ENCODE data around the gene SLC44A4.
A peak's percentile ranks its signal among the peaks of the same experiment; 100 is the strongest.

SLC44A4 gene

GRCh38 chr6:31898383-31899011 lies 19.7 kb upstream of the SLC44A4 start:
- H3K9me3 ChIP-seq (ENCODE audit: low read length), result no peaks in the 10 kb centered on the region
- H3K27me3 ChIP-seq (ENCODE audit: insufficient read depth, low read length), result no peaks in the 10 kb centered on the region
- peaks cover 31% of the 10 kb centered on the region for H3K36me3 ChIP-seq (ENCODE audit: insufficient read depth, low read length)
- H3K4me1 ChIP-seq (ENCODE audit: insufficient read depth, low read length), result peaks cover 38% of the 10 kb centered on the region
- peak overlapping the region; percentile 95 for H3K4me3 ChIP-seq (ENCODE audit: low read length)
- H2AFZ ChIP-seq (ENCODE audit: low read depth, low read length), result no peak overlapping the region

GRCh38 chr6:31897612-31898382 lies 19.0 kb upstream of the SLC44A4 start, which contains the start of gene EHMT2:
TSS of gene EHMT2 (minus strand) at chr6:31897698. CDS start at chr6:31897677, 21 bp downstream.
- Histone ChIP-seq H3K36me3 (ENCODE audit: insufficient read depth, low read length) (peaks cover 38% of the 10 kb centered on the region), H2AFZ (ENCODE audit: low read depth, low read length) (peak within 1 kb of the TSS; percentile 36), H3K9me3 (ENCODE audit: low read length) (no peaks in the 10 kb centered on the region), H3K4me3 (ENCODE audit: low read length) (peak within 1 kb of the TSS; percentile 95), H3K4me1 (ENCODE audit: insufficient read depth, low read length) (peaks cover 37% of the 10 kb centered on the region), H3K27me3 (ENCODE audit: insufficient read depth, low read length) (no peaks in the 10 kb centered on the region)

- Histone ChIP-seq H3K4me3 (ENCODE audit: low read length) (peak overlapping the region; percentile 95), H2AFZ (ENCODE audit: low read depth, low read length) (no peak overlapping the region), H3K9me3 (ENCODE audit: low read length) (no peaks in the 10 kb centered on the region), H3K36me3 (ENCODE audit: insufficient read depth, low read length) (peaks cover 46% of the 10 kb centered on the region), H3K27me3 (ENCODE audit: insufficient read depth, low read length) (no peaks in the 10 kb centered on the region), H3K4me1 (ENCODE audit: insufficient read depth, low read length) (peaks cover 31% of the 10 kb centered on the region)
Observed at GRCh38 chr6:31896856-31897611, 18.2 kb upstream of the SLC44A4 start.

- Histone ChIP-seq H3K27me3 (ENCODE audit: insufficient read depth, low read length) (no peaks in the 10 kb centered on the region), H3K9me3 (ENCODE audit: low read length) (no peaks in the 10 kb centered on the region), H3K4me3 (ENCODE audit: low read length) (peak overlapping the region; percentile 95), H3K36me3 (ENCODE audit: insufficient read depth, low read length) (peaks cover 51% of the 10 kb centered on the region), H3K4me1 (ENCODE audit: insufficient read depth, low read length) (peaks cover 31% of the 10 kb centered on the region), H2AFZ (ENCODE audit: low read depth, low read length) (no peak overlapping the region)
Observed at GRCh38 chr6:31896493-31896855, 17.7 kb upstream of the SLC44A4 start.

GRCh38 chr6:31892821-31893220 lies 14.0 kb upstream of the SLC44A4 start:
- no peak overlapping the region for H3K4me3 ChIP-seq (ENCODE audit: low read length)
- H3K36me3 ChIP-seq (ENCODE audit: insufficient read depth, low read length), result peaks cover 77% of the 10 kb centered on the region
- peaks cover 10% of the 10 kb centered on the region for H3K4me1 ChIP-seq (ENCODE audit: insufficient read depth, low read length)
- H2AFZ ChIP-seq (ENCODE audit: low read depth, low read length), result no peak overlapping the region
- H3K9me3 ChIP-seq (ENCODE audit: low read length), result no peaks in the 10 kb centered on the region
- H3K27me3 ChIP-seq (ENCODE audit: insufficient read depth, low read length), result no peaks in the 10 kb centered on the region

- Histone ChIP-seq H3K4me1 (ENCODE audit: insufficient read depth, low read length) (no peaks in the 10 kb centered on the region), H3K4me3 (ENCODE audit: low read length) (no peak overlapping the region), H2AFZ (ENCODE audit: low read depth, low read length) (no peak overlapping the region), H3K36me3 (ENCODE audit: insufficient read depth, low read length) (peaks cover 88% of the 10 kb centered on the region), H3K9me3 (ENCODE audit: low read length) (no peaks in the 10 kb centered on the region), H3K27me3 (ENCODE audit: insufficient read depth, low read length) (no peaks in the 10 kb centered on the region)
Observed at GRCh38 chr6:31889331-31889972, 10.7 kb upstream of the SLC44A4 start.

- Histone ChIP-seq H3K9me3 (ENCODE audit: low read length) (no peaks in the 10 kb centered on the region), H3K4me3 (ENCODE audit: low read length) (no peak overlapping the region), H3K4me1 (ENCODE audit: insufficient read depth, low read length) (no peaks in the 10 kb centered on the region), H2AFZ (ENCODE audit: low read depth, low read length) (no peak overlapping the region), H3K36me3 (ENCODE audit: insufficient read depth, low read length) (peaks cover 89% of the 10 kb centered on the region), H3K27me3 (ENCODE audit: insufficient read depth, low read length) (no peaks in the 10 kb centered on the region)
Observed at GRCh38 chr6:31888276-31889258, 9.8 kb upstream of the SLC44A4 start.

GRCh38 chr6:31887173-31888007 lies 8.6 kb upstream of the SLC44A4 start:
- Histone ChIP-seq H2AFZ (ENCODE audit: low read depth, low read length) (no peak overlapping the region), H3K4me3 (ENCODE audit: low read length) (no peak overlapping the region), H3K9me3 (ENCODE audit: low read length) (no peaks in the 10 kb centered on the region), H3K4me1 (ENCODE audit: insufficient read depth, low read length) (no peaks in the 10 kb centered on the region), H3K36me3 (ENCODE audit: insufficient read depth, low read length) (peaks cover 89% of the 10 kb centered on the region), H3K27me3 (ENCODE audit: insufficient read depth, low read length) (no peaks in the 10 kb centered on the region)

- no peaks in the 10 kb centered on the region for H3K9me3 ChIP-seq (ENCODE audit: low read length)
- no peak overlapping the region for H2AFZ ChIP-seq (ENCODE audit: low read depth, low read length)
- H3K27me3 ChIP-seq (ENCODE audit: insufficient read depth, low read length), result no peaks in the 10 kb centered on the region
- peaks cover 86% of the 10 kb centered on the region for H3K36me3 ChIP-seq (ENCODE audit: insufficient read depth, low read length)
- H3K4me1 ChIP-seq (ENCODE audit: insufficient read depth, low read length), result no peaks in the 10 kb centered on the region
- no peak overlapping the region for H3K4me3 ChIP-seq (ENCODE audit: low read length)
Observed at GRCh38 chr6:31886541-31886991, 7.8 kb upstream of the SLC44A4 start.

- no peak overlapping the region for H2AFZ ChIP-seq (ENCODE audit: low read depth, low read length)
- no peaks in the 10 kb centered on the region for H3K27me3 ChIP-seq (ENCODE audit: insufficient read depth, low read length)
- H3K36me3 ChIP-seq (ENCODE audit: insufficient read depth, low read length), result peaks cover 91% of the 10 kb centered on the region
- H3K4me3 ChIP-seq (ENCODE audit: low read length), result no peak overlapping the region
- no peaks in the 10 kb centered on the region for H3K9me3 ChIP-seq (ENCODE audit: low read length)
- H3K4me1 ChIP-seq (ENCODE audit: insufficient read depth, low read length), result no peaks in the 10 kb centered on the region
Observed at GRCh38 chr6:31884528-31885035, 5.8 kb upstream of the SLC44A4 start.

- peaks cover 82% of the 10 kb centered on the region for H3K36me3 ChIP-seq (ENCODE audit: insufficient read depth, low read length)
Observed at GRCh38 chr6:31883676-31884075, 4.9 kb upstream of the SLC44A4 start.

More at GRCh38 chr6:31883676-31884075, 4.9 kb upstream of the SLC44A4 start:
- H3K9me3 ChIP-seq (ENCODE audit: low read length), result no peaks in the 10 kb centered on the region
- no peaks in the 10 kb centered on the region for H3K27me3 ChIP-seq (ENCODE audit: insufficient read depth, low read length)
- H3K4me1 ChIP-seq (ENCODE audit: insufficient read depth, low read length), result no peaks in the 10 kb centered on the region
- H2AFZ ChIP-seq (ENCODE audit: low read depth, low read length), result no peak overlapping the region
- no peak overlapping the region for H3K4me3 ChIP-seq (ENCODE audit: low read length)

Measured in neuron (in vitro differentiated cells).